Hepatocyte (in vitro differentiated cells): ENCODE data around the gene KIAA1143. TPM values are rescaled to one million over a fixed set of nuclear protein-coding genes. Genes with fewer than 3 reads are reported as not detected.
A peak's percentile ranks its signal among the peaks of the same experiment; 100 is the strongest.

Experiments
- DNase-seq: peaks from one replicate; pipeline ENCODE4 v3.0.0-alpha.2; 2016; ENCODE audit warnings: low spot score
- H2AFZ ChIP-seq: fragments of 200-600 bp; sonication (generic); 2 replicates; pipeline ENCODE4 v1.6.0; 2016; ENCODE audit warnings: antibody characterized with exemption, mild to moderate bottlenecking
- H3K27ac ChIP-seq: fragments of 200-600 bp; sonication (generic); 2 replicates; pipeline ENCODE4 v1.5.1; 2016; ENCODE audit warnings: mild to moderate bottlenecking
- H3K27me3 ChIP-seq: fragments of 200-600 bp; sonication (generic); 2 replicates; pipeline ENCODE4 v1.6.1; 2016
- H3K36me3 ChIP-seq: fragments of 200-600 bp; sonication (generic); replicated peaks from 2 replicates; pipeline ENCODE4 v1.5.1; 2016; ENCODE audit warnings: low read depth; ENCODE audit not compliant: insufficient read depth
- H3K4me1 ChIP-seq: fragments of 200-600 bp; sonication (generic); 2 replicates; pipeline ENCODE4 v1.5.1; 2016; ENCODE audit warnings: mild to moderate bottlenecking, moderate library complexity; ENCODE audit not compliant: insufficient read depth
- H3K4me2 ChIP-seq: fragments of 200-600 bp; sonication (generic); 2 replicates; pipeline ENCODE4 v1.6.0; 2016
- H3K4me3 ChIP-seq: fragments of 200-600 bp; sonication (generic); 2 replicates; pipeline ENCODE4 v1.5.1; 2016; ENCODE audit warnings: mild to moderate bottlenecking
- H3K79me2 ChIP-seq: fragments of 200-600 bp; sonication (generic); 2 replicates; pipeline ENCODE4 v1.6.0; 2017; ENCODE audit warnings: mild to moderate bottlenecking
- H3K9me2 ChIP-seq: fragments of 200-600 bp; sonication (generic); replicated peaks from 2 replicates; pipeline ENCODE4 v1.6.0; 2017; ENCODE audit warnings: mild to moderate bottlenecking; ENCODE audit not compliant: insufficient read depth
- H3K9me3 ChIP-seq: fragments of 200-600 bp; sonication (generic); 2 replicates; pipeline ENCODE4 v1.5.1; 2016; ENCODE audit warnings: low read depth, mild to moderate bottlenecking
- H4K20me1 ChIP-seq: fragments of 200-600 bp; sonication (generic); 2 replicates; pipeline ENCODE4 v1.6.0; 2016; ENCODE audit warnings: mild to moderate bottlenecking; ENCODE audit not compliant: insufficient read depth, poor library complexity, severe bottlenecking
- EZH2 ChIP-seq: fragments of 200-600 bp; sonication (generic); IDR thresholded peaks from 2 replicates; pipeline ENCODE4 v1.6.1; 2016; ENCODE audit warnings: antibody characterized with exemption, mild to moderate bottlenecking, borderline replicate concordance
- EZH2phosphoT487 ChIP-seq: fragments of 200-600 bp; sonication (generic); IDR thresholded peaks from one replicate; pipeline ENCODE4 v1.6.1; 2018; ENCODE audit warnings: antibody characterized with exemption, mild to moderate bottlenecking, low read depth, moderate library complexity; ENCODE audit not compliant: unreplicated experiment, severe bottlenecking
- WGBS: methylation state at CpG from one replicate; pipeline ENCODE4 v1.1.6; 2016; ENCODE audit warnings: low lambda C conversion rate; ENCODE audit errors: missing lambda C conversion rate; 5-methylcytosine and 5-hydroxymethylcytosine counted together
- polyA plus RNA-seq: library from polyadenylated mRNA; unstranded; fragments of >200 nt; fragmentation: Nextera tagmentation; extraction: Ambion mirVana; gene quantifications from 2 replicates; pipeline ENCODE4 v1.2.1, GENCODE V29; 2016
- total RNA-seq: library from RNA; depleted of rRNA; stranded (reverse); fragments of >200 nt; gene quantifications from 2 replicates; pipeline ENCODE4 v1.2.3, GENCODE V29; 2014
- TF ChIP-seq, protein P1 (sequence below): fragments of 200-600 bp; sonication (generic); IDR thresholded peaks from 2 replicates; pipeline ENCODE4 v1.5.1; 2016; ENCODE audit warnings: antibody characterized with exemption, mild to moderate bottlenecking; ENCODE audit not compliant: poor library complexity

Gene KIAA1143
- total and polyA plus RNA-seq, 2 experiments from 2014 or later: 11.5 to 25.1 TPM

DNA sequence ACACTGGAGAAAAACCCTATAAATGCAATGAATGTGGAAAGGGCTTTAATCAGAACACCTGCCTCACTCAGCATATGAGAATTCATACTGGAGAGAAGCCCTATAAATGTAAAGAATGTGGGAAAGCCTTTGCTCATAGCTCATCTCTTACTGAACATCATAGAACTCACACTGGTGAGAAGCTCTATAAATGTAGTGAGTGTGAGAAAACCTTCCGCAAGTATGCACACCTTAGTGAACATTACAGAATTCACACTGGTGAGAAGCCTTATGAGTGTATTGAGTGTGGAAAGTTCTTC lies 39.4 kb downstream of the KIAA1143 start:
- H3K79me2 ChIP-seq: no peaks in the 10 kb centered on the region
- H2AFZ ChIP-seq: no peak overlapping the region
- no peak overlapping the region for H3K27ac ChIP-seq
- H4K20me1 ChIP-seq: no peaks in the 10 kb centered on the region
- no peaks in the 10 kb centered on the region for H3K4me1 ChIP-seq
- no peak overlapping the region for H3K4me2 ChIP-seq
- TF ChIP-seq EZH2phosphoT487 (no peak), EZH2 (no peak)
- TF ChIP-seq, protein P1, sequence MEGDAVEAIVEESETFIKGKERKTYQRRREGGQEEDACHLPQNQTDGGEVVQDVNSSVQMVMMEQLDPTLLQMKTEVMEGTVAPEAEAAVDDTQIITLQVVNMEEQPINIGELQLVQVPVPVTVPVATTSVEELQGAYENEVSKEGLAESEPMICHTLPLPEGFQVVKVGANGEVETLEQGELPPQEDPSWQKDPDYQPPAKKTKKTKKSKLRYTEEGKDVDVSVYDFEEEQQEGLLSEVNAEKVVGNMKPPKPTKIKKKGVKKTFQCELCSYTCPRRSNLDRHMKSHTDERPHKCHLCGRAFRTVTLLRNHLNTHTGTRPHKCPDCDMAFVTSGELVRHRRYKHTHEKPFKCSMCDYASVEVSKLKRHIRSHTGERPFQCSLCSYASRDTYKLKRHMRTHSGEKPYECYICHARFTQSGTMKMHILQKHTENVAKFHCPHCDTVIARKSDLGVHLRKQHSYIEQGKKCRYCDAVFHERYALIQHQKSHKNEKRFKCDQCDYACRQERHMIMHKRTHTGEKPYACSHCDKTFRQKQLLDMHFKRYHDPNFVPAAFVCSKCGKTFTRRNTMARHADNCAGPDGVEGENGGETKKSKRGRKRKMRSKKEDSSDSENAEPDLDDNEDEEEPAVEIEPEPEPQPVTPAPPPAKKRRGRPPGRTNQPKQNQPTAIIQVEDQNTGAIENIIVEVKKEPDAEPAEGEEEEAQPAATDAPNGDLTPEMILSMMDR: no peak
- no peak for DNase-seq
- H3K9me2 ChIP-seq: no peaks in the 10 kb centered on the region
- no peaks in the 10 kb centered on the region for H3K27me3 ChIP-seq
- 100% methylated on average over 1 of the region's 1 CpG for WGBS
- H3K9me3 ChIP-seq: peaks cover 44% of the 10 kb centered on the region
- no peak overlapping the region for H3K4me3 ChIP-seq
- peaks cover 3% of the 10 kb centered on the region for H3K36me3 ChIP-seq

DNA sequence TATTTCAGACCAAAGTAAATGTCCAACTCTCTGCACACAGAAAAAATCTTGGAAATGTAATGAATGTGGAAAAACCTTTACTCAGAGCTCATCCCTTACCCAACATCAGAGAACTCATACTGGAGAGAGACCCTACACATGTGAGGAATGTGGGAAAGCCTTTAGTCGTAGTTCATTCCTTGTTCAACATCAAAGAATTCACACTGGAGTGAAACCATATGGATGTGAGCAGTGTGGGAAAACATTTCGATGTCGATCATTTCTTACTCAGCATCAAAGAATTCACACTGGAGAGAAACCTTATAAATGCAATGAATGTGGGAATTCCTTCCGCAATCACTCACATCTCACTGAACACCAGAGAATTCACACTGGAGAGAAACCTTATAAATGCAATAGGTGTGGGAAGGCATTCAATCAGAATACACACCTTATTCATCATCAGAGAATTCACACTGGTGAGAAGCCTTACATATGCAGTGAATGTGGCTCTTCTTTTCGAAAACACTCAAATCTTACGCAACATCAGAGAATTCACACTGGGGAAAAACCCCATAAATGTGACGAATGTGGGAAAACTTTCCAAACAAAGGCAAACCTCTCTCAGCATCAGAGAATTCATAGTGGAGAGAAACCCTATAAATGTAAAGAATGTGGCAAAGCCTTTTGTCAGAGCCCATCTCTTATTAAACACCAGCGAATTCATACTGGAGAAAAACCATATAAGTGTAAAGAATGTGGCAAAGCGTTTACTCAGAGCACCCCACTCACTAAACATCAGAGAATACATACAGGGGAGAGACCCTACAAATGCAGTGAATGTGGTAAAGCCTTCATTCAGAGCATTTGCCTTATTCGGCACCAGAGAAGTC lies 40.0 kb downstream of the KIAA1143 start:
- H3K4me1 ChIP-seq: no peaks in the 10 kb centered on the region
- H3K36me3 ChIP-seq: peaks cover 3% of the 10 kb centered on the region
- H3K27ac ChIP-seq: no peak overlapping the region
- H3K4me2 ChIP-seq: no peak overlapping the region
- H2AFZ ChIP-seq: no peak overlapping the region
- WGBS: 89% methylated on average over 10 of the region's 10 CpGs
- H3K9me2 ChIP-seq: no peaks in the 10 kb centered on the region
- no peaks in the 10 kb centered on the region for H3K79me2 ChIP-seq
- no peaks in the 10 kb centered on the region for H3K27me3 ChIP-seq
- no peaks in the 10 kb centered on the region for H4K20me1 ChIP-seq
- peaks cover 47% of the 10 kb centered on the region for H3K9me3 ChIP-seq
- TF ChIP-seq, protein P1: no peak
- no peak for TF ChIP-seq EZH2phosphoT487
- TF ChIP-seq EZH2: no peak
- H3K4me3 ChIP-seq: no peak overlapping the region
- no peak for DNase-seq

DNA sequence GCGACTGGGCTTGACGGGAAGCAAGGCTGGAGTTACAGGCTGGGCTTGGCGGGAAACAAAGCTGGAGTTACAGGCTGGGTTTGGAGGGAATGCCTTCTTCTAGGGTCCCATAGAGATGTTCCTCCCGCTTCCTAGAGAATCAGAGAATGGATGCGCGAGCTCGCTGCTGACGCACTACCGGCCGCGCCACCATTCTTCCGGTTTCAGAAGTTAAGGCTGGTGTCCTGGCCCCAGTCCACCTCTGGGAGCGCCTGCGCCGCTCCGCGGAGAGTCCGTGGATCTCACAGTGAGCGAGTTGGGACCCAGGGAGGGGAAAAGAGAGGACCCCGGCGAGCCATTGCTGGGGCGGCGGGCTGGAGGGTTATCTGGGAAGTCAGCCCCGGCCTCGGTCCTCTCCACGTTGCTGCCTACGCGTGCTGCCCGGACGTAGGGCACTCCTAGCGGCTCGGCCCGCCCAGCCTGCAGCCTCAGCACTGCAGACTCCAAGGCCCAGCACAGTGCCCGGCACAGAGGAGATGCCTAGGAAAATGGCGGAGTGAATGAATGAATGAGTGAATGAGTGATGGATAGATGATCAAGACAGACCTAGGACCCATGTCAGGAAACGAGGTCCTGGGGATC lies 48.9 kb downstream of the KIAA1143 start, which contains the start of gene ZNF502:
TSS of gene ZNF502 (plus strand) at position 206 of the 621 bp plus-strand sequence. CDS start 7,602 bp downstream, outside the sequence.
- H3K9me3 ChIP-seq: peaks cover 13% of the 10 kb centered on the region
- no peaks in the 10 kb centered on the region for H3K36me3 ChIP-seq
- 60% methylated on average over 35 of the region's 36 CpGs for WGBS
- no peaks in the 10 kb centered on the region for H3K27me3 ChIP-seq
- peak within 1 kb of the TSS; percentile 31 for H3K27ac ChIP-seq
- TF ChIP-seq EZH2 (no peak), EZH2phosphoT487 (no peak)
- TF ChIP-seq, protein P1: peak; percentile 30
- no peaks in the 10 kb centered on the region for H3K9me2 ChIP-seq
- peak within 1 kb of the TSS; percentile 44 for H3K4me3 ChIP-seq
- H3K79me2 ChIP-seq: peaks cover 5% of the 10 kb centered on the region
- peak within 1 kb of the TSS; percentile 82 for H3K4me2 ChIP-seq
- peak; percentile 83 for DNase-seq
- H4K20me1 ChIP-seq: no peaks in the 10 kb centered on the region
- peak within 1 kb of the TSS; percentile 82 for H2AFZ ChIP-seq
- no peaks in the 10 kb centered on the region for H3K4me1 ChIP-seq

Other genes starting within 250 kb of the KIAA1143 start
- gene ZKSCAN7, start 206.4 kb downstream of the KIAA1143 start, total RNA-seq: 9.6 and 9.9 TPM in 2 replicates
- 6.0 and 7.9 TPM in 2 replicates for gene ZKSCAN7, start 206.4 kb downstream of the KIAA1143 start, polyA plus RNA-seq
- 4.5 and 9.8 TPM in 2 replicates for gene ZNF660, start 176.7 kb downstream of the KIAA1143 start, total RNA-seq
- 4.0 and 4.6 TPM in 2 replicates for gene ZNF660, start 176.7 kb downstream of the KIAA1143 start, polyA plus RNA-seq
- 17.1 and 17.5 TPM in 2 replicates for gene ZNF197, start 136.6 kb downstream of the KIAA1143 start, total RNA-seq
- gene ZNF197, start 136.6 kb downstream of the KIAA1143 start, polyA plus RNA-seq: 5.3 and 7.1 TPM in 2 replicates
- 9.6 and 15.3 TPM in 2 replicates for gene ZNF35, start 112.9 kb downstream of the KIAA1143 start, total RNA-seq
- 3.4 and 4.2 TPM in 2 replicates for gene ZNF35, start 112.9 kb downstream of the KIAA1143 start, polyA plus RNA-seq
- gene ZNF502, start 49.0 kb downstream of the KIAA1143 start, total RNA-seq: 1.8 and 3.3 TPM in 2 replicates
- 1.2 and 2.6 TPM in 2 replicates for gene ZNF502, start 49.0 kb downstream of the KIAA1143 start, polyA plus RNA-seq
- gene ZNF501, start 32.0 kb downstream of the KIAA1143 start, total RNA-seq: 2.6 and 7.3 TPM in 2 replicates
- 1.6 and 4.8 TPM in 2 replicates for gene ZNF501, start 32.0 kb downstream of the KIAA1143 start, polyA plus RNA-seq
- 2.7 and 4.1 TPM in 2 replicates for gene KIF15, start 175 bp upstream of the KIAA1143 start, total RNA-seq
- 1.4 and 2.6 TPM in 2 replicates for gene KIF15, start 175 bp upstream of the KIAA1143 start, polyA plus RNA-seq
- gene TMEM42, start 100.3 kb upstream of the KIAA1143 start, total RNA-seq: 14.7 and 16.9 TPM in 2 replicates
- gene TMEM42, start 100.3 kb upstream of the KIAA1143 start, polyA plus RNA-seq: 16.7 and 22.2 TPM in 2 replicates
- 0.43 TPM in 1 of 2 replicates, not detected in the other for gene TGM4, start 113.0 kb upstream of the KIAA1143 start, total RNA-seq
- gene TGM4, start 113.0 kb upstream of the KIAA1143 start, polyA plus RNA-seq: 0.78 TPM in 1 of 2 replicates, not detected in the other
- 60.3 and 71.2 TPM in 2 replicates for gene ZDHHC3, start 214.6 kb upstream of the KIAA1143 start, total RNA-seq
- 59.5 and 62.0 TPM in 2 replicates for gene ZDHHC3, start 214.6 kb upstream of the KIAA1143 start, polyA plus RNA-seq
- 46.7 and 53.3 TPM in 2 replicates for gene EXOSC7, start 214.6 kb upstream of the KIAA1143 start, total RNA-seq
- 55.8 and 61.3 TPM in 2 replicates for gene EXOSC7, start 214.6 kb upstream of the KIAA1143 start, polyA plus RNA-seq